Renal cortex interstitium (tissue), 11 donors: Measurements from ENCODE around the gene SLCO3A1. TPM values are rescaled to one million over a fixed set of nuclear protein-coding genes. Genes with fewer than 3 reads are reported as not detected.

Experiments used
- DNase-seq, 11 donors: peaks; one replicate each; pipeline ENCODE4 v3.0.0-alpha.2; 2013; ENCODE audit warnings: low read depth in 9 of 11, low spot score in 4 of 11; ENCODE audit errors: extremely low read depth in 1 of 11
- polyA plus RNA-seq, 3 donors: library from polyadenylated mRNA; unstranded; fragments of 120-200 nt; gene quantifications; one replicate each; pipeline ENCODE4 v1.2.1, GENCODE V29; 2013; ENCODE audit not compliant: insufficient read length in 3 of 3

The SLCO3A1 gene
- polyA plus RNA-seq, 3 donors: 10.5 to 12.0 (median 11.1) TPM

GRCh38 chr15:92006186-92007028, 152.9 kb downstream of the SLCO3A1 start:
- no peak for DNase-seq

DNA sequence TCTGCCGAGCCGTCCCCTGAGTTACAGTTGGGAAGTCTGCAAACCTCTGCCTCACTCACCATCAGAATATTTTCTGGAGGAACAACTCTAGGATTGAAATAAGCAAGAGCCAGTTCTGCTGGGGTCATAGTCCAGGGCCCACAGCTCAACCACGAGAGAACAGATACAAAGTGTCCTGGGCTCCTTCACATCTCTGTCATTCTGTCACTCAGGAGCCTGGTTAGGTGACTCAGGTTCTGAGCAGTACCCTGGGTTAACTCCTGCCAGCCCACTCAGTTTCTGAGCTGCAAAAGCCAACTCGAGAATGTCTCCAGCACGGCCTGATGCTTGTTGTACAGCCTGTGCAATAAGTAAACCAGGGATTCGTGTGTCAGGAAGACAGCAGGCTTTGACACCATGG, 155.7 kb downstream of the SLCO3A1 start:
- no peak for DNase-seq

DNA sequence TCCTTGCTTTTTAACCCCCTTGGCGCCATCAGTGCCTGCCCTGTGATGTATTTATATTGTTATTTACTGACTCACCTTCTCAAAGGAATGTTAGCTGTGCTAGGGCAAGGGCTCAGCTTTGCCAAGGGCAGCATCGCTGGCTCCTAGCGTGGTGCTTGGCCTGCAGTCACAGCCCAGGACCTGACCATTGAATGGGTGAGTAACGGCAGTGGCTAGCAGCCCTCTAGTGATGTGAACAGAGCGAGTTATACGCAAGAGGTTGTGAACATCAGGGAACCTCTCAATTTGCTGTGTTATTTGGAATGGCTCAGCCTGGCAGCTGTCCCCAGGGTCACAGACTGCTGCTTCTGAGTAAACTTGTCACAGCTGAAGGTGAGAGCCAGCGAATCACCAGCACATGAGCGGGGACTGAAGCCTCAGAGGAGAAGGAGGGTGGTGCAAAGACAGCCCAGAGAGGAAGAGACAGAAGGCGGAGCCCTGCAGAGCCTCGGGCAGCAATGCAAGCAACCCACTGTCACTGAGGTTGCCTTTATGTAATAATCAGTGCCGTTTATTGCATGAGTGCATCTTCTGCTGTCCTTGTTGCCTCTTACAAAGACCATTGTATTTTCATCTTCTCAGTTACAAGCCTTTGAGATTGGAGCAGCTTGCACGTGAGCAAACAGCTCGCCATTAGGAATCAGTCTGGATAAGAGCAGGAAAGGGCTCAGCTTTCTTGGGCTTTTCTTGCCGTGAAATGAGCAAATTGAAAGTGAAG, 158.3 kb downstream of the SLCO3A1 start:
- DNase-seq: no peak

GRCh38 chr15:92012368-92012629, 158.8 kb downstream of the SLCO3A1 start:
- DNase-seq: no peak

GRCh38 chr15:92012881-92013280, 159.4 kb downstream of the SLCO3A1 start:
- no peak for DNase-seq

DNA sequence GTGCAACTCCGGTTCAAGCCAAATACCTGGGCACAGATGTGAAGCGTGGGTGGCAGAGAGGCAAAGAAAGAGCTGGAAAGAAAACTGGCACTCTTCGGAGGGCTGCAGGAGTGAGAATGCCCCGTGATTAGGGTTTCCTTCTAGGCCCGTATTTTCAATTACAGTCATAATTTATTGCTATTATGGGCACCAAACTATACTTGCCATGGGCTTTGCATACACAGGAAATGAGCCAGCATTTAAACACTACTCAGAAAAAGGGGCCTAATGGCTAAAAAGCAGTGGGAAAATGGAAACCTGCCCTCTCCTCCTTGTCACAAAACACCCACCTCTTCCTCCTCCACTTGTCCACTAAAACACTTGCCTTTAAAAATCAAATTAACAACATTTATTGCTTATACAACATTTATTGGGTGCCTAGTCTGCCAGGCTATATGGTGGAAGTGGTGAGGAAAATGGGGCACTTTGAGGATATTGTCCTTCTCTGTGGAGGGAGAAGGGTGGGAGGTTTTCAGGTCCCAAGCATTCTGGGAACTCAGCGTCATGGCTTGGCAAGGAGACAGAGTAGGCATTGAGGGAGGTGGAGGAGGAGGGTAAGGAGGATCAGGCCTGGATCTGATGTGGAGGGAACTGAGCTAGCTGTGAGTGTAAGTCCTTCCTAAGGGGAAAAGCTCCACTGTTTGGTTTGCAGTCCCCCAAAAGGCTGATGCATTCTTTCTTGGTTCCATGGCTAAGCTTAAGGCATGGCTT, 160.9 kb downstream of the SLCO3A1 start:
- DNase-seq: no peak

DNA sequence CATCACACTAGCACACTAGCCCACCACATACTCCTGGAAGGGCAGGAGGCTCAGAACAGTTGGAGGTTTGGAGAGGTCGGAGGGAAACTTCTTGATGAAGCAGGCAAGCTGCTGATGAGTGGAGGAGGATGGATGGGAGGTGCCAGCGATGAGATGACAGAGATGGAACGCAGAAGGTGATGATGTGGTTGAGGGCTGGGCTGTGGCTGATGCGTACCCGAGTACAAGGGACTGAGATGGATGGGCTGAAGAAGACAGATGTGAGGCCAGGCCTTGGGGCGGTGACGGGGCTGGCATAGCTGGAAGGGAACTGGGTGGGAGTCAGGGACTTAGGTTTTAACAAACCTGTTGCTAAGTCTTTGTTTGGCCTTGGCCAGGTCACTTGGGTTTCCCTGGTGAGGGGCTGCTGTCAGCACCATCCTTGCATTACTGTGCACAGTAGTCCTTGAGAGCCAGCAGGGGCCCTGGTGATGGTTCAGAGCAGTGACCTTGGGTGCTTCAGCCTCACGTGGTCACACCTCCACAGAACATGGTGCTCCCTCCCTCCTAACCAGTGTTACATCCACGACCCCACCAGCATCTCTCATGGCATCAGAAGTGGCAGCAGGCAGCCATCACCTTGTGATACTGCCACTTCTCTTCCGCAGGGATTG, 164.5 kb downstream of the SLCO3A1 start:
- no peak for DNase-seq

GRCh38 chr15:92018535-92019239, 165.2 kb downstream of the SLCO3A1 start:
- no peak for DNase-seq

GRCh38 chr15:92019706-92020105, 166.2 kb downstream of the SLCO3A1 start:
- DNase-seq: no peak

DNA sequence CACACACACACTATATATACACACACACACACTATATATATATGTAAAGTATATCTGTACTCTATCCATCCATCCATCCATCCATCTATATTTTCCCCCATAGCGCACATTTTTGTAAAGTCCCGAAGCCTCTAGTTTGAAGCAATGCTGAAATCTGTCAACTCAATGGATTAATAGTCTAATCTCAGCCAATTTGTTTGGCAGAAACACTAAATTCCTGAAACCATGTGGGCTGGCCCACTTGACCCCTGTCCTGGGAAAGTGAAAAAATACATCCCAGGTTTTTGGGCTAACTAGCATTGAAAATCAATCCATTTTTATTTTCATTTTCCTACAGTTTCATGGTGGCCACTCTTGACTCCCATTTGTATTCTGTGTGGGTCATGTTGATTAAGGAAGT, 166.7 kb downstream of the SLCO3A1 start:
- no peak for DNase-seq

- no peak for DNase-seq
These were observed 167.3 kb downstream of the SLCO3A1 start for GRCh38 chr15:92020804-92021203.

DNA sequence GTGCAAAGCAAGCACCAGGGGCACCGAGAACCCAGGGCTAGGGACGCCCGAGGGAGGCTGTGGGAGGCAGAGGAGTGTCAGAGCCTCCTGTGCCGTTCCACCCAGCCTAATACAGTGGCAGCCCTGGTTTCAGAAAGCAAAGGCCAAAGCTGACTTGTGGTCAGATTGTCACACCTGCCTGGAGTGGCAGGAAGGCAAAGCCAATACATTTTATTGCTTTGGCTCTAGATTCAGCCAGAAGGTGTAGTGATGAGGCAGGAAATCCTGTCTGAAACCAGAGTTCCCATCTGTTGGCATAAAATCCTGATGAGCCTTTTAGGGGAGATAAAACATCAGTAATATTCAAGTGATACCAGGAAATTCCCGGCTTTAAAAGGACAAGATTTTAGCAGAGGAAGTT, 168.3 kb downstream of the SLCO3A1 start:
- no peak for DNase-seq

- DNase-seq: no peak
These were observed 170.5 kb downstream of the SLCO3A1 start for GRCh38 chr15:92023965-92024364.

DNA sequence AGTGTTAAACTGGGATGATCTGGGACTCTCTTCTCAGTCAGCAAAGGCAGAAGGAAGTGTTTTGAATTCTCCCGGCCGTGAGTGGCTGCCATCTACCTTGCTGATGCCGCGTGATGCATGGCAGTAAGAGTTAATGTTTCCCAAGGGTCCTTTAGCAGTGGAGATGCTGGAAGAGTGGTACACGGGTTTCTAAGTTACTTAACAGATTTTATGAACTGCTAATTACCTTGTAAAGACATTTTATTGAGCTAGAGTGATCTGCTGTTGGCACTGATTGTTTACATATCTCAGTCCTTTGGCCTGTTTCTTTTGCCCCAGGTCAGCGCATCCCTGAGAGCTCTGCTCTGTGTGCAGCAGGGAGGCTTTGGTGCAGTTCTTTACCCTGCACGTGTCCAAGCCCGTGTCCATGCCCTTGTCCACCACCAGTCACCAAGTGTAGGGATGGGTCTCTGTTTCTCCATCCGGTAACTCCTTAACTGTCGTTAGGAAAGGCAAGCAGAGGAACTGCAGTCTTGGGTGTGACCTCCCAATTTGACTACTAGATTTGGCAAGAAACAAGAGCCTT, 172.3 kb downstream of the SLCO3A1 start:
- DNase-seq: no peak

GRCh38 chr15:92028389-92028724, 174.8 kb downstream of the SLCO3A1 start:
- no peak for DNase-seq

- DNase-seq: no peak
These were observed 176.3 kb downstream of the SLCO3A1 start for GRCh38 chr15:92029767-92030166.

DNA sequence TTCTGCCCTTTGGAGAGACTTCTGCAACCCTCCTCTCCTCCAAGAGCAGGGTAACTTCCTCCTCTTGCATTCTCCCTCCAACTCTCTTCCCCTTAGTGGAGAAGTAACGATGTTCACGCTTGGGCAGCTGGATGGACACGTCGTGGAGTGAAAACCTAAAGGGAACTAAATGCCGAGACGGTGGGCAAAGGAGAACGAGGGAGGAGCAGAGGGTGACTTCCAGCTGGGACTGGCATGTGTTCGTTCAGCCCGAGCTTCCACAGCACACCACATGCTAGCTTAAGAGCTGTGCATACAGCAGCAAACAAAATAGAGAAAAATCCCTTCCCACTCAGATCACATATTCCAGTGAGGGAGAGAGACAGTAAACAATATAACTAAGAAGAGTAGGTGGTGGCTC, 179.8 kb downstream of the SLCO3A1 start:
- DNase-seq: no peak

DNA sequence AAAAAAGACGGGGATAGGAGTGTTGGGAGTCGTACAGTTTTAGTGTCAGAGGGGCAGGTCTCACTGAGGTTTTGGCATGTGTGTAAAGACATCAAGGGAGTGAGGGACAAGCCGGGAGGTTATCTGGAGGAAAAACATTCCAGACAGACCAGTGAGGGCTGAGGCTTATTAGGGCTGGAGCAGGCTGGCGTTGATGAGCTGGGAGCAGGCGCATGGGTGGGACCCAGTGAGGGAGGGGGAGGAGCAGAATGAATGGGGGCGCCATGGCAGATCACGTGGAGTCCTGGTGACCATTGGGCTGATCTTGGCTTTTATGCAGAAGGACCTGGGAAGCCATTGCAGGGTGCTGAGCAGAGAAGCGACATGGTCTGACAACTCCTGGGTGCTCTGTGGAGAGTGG, 180.2 kb downstream of the SLCO3A1 start:
- no peak for DNase-seq

DNA sequence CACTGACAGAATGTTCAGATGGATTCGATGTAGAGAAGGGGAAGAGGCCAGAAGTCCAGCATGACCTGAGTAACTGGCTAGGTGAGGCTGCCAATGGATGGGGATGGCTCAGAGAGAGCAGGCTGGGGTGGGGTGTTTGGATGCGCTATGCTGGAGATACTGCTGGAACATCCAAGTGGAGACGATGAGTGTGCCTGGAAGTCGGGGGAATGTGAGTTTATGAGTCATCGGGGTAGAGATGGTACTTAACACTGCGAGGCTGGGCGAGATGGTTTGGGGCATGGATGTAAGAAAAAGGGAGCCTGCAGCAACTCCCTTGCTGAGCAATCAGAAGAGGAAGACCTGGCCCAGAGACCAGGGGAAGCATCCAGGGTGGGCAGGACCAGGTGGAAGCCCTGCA, 180.7 kb downstream of the SLCO3A1 start:
- DNase-seq: no peak
